ENCODE measurements around the gene TSPAN4.

TSPAN4 gene

DNA sequence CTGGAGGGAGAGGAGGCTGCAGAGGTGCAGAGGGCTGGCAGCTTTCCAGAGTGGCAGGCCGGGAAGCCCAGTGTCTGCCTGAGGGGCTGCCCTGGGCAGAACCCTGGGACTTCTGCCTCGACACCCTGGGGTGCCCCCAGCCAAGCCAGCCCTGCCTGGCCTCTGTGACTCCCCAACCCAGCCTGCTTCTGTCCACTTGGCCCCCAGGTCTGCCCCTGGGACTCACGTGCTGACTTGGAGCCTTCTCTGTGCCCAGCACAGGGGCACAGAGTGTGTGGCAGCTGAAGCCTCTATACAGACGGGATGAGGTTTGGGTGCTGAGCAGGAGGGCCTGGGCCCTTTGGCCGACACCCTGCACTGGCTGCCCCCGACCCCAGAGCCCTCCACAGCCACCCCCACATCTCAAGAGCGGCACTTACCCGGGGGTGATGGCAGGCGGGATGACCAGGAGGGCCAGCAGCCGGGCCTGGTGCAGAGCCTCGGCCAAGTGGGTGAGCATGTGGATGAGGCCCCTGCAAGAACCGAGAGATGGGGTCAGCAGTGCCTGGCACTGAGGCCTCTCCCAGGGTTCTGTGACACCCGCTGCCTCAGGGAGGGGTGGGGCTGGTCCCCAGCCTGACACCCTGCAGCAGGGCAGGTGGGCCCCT lies 50.5 kb downstream of the TSPAN4 start:
- no peak for DNase-seq

GRCh38 chr11:894575-895201 lies 52.0 kb downstream of the TSPAN4 start:
- DNase-seq: no peak

- DNase-seq: no peak
Observed at GRCh38 chr11:895331-896110, 52.9 kb downstream of the TSPAN4 start.

GRCh38 chr11:897253-898142 lies 54.8 kb downstream of the TSPAN4 start:
- no peak for DNase-seq

GRCh38 chr11:898143-898511 lies 55.5 kb downstream of the TSPAN4 start:
- no peak for DNase-seq

- DNase-seq: no peak
Observed at GRCh38 chr11:898540-899190, 56.0 kb downstream of the TSPAN4 start.

DNA sequence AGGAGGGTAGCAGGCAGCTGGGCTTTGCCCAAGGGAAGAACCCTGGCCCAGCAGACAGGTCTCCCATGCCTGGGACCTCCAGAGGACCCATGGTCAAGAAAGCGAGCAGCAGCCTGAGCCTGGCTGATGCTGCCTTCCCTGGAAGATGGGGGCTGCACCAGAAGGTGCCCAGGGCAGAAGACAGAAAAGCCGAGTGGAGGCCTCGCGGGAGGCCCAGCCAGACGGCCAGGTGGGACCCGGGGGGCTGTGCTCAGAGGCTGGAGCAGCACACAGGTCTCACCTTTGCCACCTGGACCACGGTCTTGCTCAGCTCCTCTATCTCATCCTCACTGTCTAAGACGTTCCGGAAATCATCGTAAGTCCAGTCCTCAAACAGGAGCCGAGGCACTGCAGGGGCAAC lies 57.1 kb downstream of the TSPAN4 start:
- DNase-seq: no peak

DNA sequence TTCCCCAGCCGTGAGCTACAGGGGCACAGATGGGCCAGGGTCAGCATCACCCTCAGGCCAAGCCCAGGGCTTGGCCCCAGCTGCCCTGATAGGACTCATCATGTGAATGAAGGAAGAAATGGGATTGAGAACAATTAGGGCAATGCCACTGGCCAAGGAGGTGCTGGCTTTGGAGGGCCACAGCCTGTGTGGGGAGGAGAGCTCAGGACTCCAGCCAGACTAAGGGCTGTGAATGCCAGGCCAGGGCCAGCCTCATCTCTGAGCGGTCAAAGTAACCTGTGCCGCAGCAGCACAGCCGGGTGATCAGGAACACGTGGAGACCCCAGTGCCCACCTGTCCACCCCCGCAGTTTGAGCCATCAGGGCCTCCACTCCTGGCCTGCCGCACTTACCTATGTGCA lies 57.9 kb downstream of the TSPAN4 start:
- no peak for DNase-seq

DNA sequence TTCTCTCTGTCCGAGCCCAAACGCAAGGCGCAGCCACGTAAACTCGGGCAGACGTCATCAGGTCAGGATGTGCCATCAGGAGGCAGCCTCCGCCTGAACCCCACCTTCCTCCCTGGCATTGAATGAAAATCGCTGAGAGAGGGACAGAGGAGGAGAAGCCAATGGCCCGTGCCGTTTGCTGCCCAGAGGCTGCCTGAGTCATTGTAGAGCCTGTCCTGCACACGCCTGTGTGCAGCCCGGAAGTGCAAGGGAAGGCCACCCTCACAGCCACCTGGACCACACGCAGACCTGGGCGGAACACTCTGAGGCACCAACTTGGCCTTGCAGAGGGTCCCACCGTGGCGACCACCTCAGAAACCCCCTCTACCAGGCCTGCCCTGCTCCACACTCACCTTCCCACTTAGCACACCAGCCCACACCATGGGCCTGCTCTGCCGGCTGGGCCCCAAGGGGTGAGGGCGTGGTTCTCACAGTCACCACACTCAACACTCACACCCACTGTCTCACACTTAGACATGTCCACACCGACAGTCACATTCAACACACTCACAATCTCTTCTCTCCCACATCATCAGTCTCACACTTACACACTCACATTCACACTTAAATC lies 58.9 kb downstream of the TSPAN4 start:
- DNase-seq: no peak

- no peak for DNase-seq
Observed at GRCh38 chr11:904380-904779, 61.7 kb downstream of the TSPAN4 start.

DNA sequence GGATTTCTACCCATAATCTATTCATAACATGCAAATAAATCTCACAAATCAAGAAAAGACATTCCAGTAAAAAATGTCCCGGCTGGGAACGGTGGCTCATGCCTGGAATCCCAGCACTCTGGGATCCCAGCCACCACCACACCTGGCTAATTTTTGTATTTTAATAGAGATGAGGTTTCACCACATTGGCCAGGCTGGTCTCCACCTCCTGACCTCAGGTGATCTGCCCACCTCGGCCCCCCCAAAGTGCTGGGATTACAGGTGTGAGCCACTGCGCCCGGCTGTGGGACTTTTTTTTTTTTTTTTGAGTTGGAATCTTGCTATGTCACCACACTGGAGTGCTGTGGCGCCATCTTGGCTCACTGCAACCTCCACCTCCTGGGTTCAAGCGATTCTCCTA lies 63.3 kb downstream of the TSPAN4 start:
- no peak for DNase-seq

DNA sequence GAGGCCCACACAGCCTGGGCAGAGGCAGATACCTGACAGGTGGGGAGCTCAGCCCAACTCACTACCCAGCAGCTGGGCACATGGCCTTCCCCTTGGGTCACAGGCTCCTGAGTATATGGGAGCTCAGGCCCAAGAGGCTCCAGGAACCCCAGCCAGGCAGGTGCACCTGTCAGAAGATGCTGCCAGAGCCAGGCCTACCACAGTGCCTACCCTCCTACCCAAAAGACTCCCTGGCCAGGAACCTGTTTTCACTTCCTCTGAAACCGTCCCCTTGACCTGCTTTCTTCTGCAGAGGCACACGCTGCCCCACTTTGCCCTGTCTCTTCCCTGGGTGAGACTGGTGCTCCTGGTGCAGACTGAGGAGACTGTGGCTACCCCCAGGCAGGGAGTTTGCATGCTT lies 65.0 kb downstream of the TSPAN4 start:
- no peak for DNase-seq

- no peak for DNase-seq
Observed at GRCh38 chr11:908273-908672, 65.6 kb downstream of the TSPAN4 start.

GRCh38 chr11:909406-909805 lies 66.8 kb downstream of the TSPAN4 start:
- DNase-seq: no peak

DNA sequence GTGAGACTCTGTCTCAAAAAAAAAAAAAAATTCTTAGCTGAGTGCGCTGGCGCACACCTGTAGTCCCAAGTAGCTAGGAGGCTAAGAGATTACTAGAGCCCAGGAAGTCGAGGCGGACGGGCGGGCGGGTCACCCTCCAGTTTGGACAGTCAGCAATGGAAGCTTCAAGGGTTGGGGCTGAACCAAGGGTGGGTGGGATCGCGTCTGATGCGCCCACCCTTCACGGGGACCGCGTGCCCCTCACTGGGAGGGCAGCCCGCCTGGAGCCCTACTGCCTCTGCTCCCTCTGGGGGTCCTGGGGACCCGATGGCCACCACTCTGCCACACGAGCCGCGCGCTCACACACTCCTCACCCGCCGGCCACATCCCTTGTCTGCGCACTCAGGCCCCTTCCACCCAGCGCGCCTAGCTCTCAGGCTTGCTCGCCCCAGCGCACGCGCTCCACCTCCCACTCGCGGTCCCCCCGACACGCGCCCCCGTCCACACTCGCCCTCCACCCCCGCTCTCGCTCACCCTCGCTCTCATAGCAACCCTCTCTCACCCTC lies 67.5 kb downstream of the TSPAN4 start:
- no peak for DNase-seq

GRCh38 chr11:910589-911030 lies 68.0 kb downstream of the TSPAN4 start, which contains the start of gene CHID1:
CHID1 (minus strand) TSS chr11:910810; CDS start chr11:904816, 5,994 bp downstream.
- DNase-seq: peak; percentile 87

DNA sequence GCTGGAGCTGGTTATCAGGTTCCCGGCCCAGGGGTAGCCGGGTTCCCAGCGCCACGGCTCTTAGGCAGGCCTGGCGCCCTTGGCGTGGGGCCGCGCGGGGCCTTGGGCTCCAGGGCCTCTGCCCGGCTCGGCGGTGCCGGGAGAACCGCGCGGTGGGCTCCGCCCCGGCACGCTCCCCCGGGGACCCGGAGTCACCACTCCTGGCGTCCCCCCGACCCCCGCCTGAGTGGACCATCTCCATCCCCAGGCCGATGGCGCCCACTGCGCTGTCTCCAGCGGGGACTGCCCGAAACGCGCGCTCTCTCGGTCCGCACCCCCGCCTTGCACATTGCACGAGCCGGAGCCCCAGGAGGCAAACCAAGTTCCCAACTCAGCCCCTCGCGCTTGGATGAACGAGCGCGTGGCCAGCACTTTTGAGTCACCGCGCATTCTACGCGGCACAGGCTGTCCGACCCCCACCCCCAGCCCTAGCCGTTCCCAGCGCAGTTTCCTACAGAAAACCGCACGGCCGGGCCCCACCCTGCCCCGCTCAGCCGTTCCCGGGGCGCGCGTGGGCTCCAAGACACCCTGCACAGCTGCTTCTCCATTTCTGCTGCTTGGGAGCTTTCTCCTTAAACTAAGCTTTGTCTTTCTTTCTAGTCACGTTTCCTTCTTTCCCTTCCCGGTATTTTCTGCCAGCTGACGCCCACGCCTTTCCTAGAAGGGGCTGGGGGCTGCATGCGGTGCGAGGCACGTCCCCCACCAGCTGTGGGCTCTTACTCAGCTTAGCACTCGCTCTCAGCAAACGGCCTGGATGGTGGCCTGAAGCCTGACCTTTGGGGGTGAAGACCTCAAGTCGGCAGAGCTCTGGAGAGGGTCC lies 68.6 kb downstream of the TSPAN4 start:
- DNase-seq: peak; percentile 58

DNA sequence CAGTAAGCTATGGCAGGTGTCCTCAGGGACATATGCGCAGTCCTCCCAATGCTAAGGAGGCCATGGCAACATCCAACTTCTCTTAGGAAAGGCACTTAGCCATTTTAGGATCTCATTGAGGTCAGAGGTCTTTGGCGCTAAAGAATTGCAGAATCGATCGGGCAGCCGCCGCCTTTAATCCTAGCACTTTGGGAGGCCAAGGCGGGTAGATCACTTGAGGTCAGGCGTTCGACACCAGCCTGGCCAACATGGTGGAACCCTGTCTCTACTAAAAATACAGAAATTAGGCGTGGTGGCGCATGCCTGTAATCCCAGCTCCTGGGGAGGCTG lies 69.2 kb downstream of the TSPAN4 start:
- no peak for DNase-seq

DNA sequence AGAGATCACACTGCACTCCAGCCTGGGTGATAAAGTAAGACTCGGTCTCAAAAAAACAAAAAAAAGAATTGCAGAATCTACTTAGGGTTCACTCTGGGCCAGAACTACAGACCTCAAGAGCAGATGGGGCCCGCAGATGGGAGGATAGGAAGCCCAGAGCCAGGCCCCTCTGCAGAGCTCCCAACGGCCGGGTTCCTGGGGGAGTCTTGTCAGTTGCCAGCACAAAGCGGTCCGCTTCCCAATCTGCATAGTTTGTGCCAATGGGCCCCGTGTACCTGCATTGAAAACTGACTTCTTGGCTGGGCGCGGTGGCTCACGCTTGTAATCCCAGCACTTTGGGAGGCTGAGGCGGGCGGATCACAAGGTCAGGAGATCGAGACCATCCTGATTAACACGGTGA lies 69.6 kb downstream of the TSPAN4 start:
- no peak for DNase-seq

DNA sequence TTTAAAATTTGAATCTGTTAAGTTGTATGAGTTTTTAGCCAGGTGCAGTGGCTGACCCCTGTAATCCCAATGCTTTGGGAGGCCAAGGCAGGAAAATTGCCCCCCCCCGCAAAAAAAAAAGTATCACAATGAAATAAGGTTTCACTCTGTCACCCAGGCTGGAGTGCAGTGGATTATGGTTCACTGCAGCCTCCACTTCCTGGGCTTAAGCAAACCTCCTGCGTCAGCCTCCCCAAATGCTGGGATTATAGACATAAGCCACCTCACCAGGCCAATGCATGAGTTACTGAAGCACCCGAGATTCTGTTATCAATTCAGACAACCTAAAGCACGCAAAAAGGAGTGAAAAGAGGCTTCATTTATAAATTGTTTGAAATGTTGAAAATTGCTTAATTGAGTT lies 70.4 kb downstream of the TSPAN4 start:
- no peak for DNase-seq

- no peak for DNase-seq
Observed at GRCh38 chr11:914204-914603, 71.6 kb downstream of the TSPAN4 start.

Measured in NCI-H146 (cell line).